GM19238 (cell line): ENCODE data around the gene NLGN1.
"Not testable (repeated sequence)": the region's sequence is repeated elsewhere in the genome, so short reads cannot be mapped to it uniquely, and the experiment has no call there.

Source experiments
- DNase-seq: peaks from one replicate; pipeline ENCODE4 v3.0.0; 2011; ENCODE audit warnings: low spot score; ENCODE audit not compliant: insufficient read length

The NLGN1 gene

GRCh38 chr3:173397161-173398110 is at the start of gene NLGN1:
NLGN1 (plus strand) TSS chr3:173397744.
- no peak for DNase-seq

DNA sequence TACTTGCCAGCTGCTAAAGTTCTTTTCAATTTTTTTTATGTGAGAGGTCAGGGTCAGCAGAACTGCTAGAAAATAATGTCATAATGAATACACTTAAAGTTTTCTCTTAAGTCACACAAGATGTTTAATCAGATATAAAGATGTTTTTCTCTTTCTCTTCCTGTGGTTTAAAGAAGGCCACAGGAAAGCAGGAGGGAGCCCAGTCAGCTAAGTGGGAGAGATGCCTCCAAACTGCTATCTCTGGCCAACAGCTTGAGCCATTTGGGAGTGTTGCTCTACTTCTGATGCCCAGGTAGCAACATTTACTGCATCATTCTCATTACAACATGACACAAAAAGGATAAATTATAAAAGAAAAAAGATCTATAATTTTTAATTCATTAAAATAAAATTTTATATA is 45.7 kb upstream of the NLGN1 start:
- no peak for DNase-seq

DNA sequence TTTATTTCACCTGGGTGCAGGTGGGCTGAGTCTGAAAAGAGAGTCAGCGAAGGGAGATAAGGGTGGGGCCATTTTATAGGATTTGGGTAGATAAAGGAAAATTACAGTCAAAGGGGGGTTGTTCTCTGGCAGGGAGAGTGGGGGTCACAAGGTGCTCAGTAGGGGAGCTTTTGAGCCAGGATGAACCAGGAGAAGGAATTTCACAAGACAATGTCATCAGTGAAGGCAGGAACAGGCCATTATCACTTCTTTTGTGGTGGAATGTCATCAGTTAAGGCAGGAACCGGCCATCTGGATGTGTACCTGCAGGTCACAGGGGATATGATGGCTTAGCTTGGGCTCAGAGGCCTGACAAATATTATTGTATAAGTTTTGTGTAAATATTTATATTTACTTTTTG is 44.4 kb upstream of the NLGN1 start:
- not testable (repeated sequence) for DNase-seq

DNA sequence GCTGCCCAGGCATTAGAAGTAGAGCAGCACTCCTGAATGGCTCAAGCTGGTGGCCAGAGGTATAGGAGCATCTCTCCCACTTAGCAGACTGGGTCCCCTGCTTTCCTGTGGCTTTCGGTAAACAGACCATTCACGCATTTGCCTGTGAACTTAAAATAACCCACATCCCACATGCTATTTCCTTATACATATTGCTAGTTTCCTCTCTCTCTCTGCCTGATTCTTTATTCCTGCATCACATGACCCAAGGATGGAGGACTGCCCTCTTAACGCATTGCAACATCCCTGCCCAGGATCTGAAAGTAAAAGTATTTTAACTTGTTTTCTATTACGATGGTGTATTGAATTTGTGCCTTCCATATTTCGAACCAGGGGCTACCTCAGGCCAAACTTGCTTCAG is 43.4 kb upstream of the NLGN1 start:
- DNase-seq: no peak

DNA sequence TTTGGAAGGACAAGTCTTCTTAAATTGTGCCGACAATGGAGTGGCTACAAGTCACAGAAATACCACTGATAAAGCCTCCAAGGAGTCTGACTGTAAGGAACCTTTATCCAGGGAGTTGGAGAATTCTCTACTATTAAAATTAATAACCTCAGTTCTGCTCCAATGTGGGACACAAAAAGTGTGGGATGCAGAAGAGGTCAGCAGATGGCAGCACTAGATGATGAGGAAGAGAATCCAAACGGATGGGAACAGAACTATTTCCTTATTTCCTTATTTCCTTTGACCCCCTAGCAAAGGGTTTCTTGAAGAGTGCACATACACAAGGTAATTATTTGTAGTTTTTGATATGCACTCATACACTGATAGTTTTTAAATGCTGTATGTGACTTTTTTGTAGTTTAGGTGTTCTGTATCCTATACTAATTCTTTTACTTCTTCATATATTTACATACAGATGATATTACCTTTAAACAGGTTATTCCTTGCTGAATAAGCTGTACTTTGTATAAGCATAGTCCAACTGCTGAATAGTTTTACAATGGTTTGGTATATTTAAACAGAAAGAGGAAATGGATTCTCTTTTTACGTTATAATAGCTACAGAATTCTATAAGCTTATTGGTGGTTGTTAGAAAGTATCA is 25.6 kb upstream of the NLGN1 start:
- no peak for DNase-seq

DNA sequence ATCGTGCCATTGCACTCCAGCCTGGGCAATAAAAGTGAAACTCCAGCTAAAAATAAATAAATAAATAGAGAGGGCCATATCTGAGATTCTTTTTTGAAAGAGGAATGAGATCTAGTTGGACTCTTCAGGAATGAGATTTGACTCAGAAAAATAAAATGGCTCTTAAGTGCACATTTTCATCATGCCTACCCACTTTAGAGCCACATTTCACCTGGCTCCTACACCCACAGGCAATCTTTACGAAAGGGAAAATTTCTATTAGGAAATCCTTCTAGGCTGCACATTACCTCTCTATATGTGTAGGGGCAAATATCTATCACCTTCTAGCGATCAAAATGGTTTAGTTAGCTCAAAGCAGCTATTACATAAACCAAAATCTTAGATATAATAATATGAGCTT is 16.9 kb upstream of the NLGN1 start:
- no peak for DNase-seq

GRCh38 chr3:173381936-173382335 is 15.6 kb upstream of the NLGN1 start:
- not testable (repeated sequence) for DNase-seq

DNA sequence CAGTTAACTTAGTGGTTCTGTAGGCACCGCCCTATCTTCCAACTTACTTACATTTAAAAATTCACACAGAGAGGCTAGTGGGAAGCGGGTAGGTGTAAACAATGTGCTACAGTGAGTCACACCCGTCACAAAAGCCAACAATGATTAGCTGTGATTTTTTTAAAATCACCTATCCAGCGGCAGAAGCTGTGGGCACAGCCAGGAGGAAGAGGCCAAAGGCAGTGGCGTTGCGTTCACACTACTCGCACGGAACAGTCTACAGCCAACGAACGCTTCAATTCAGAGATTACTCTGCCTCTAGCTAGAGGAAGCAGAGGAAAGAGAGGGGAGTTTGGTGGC is 2.5 kb upstream of the NLGN1 start:
- DNase-seq: no peak

GRCh38 chr3:173395412-173396181 is 1.9 kb upstream of the NLGN1 start:
- peak; percentile 37 for DNase-seq

DNA sequence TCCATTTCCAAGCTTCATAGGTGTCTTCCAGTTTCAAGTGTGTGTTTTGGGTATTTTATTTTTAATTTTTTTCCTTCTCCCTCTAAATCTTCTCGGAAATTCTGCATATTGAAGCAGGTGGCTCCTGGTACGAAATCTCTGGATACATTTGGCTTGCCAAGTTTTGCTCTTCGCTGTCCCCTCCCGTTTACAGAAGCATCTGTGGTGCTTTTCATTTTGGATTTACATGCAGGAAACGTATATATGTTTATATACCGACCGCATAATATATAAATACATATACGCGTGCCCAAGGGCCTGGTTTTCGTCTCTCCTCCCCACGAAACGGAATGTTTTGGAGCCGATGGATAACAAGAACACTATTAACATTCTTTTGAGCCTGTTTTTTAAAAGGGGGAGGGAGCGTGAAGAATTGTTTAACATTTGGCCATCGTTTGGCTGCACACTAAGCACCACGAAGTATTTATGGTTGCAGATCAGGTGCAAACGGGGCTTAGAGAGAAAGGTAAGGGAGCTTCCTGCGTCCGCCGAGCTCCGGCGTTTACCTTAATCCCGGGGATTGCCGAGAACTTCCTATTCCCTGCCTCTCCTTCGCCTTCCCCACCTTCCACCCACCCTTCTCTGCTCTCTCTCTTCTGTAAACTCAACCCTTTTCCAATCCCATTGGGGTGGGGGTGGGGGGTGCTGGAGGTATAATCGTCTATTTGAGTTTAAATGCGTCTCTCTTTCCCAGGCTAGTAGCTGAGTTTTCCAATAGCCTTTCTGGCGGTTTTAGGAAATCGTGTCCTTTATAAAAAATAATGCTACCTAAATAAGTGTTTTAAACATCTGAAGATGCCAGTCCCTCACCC is 1.1 kb upstream of the NLGN1 start:
- DNase-seq: no peak

GRCh38 chr3:173398111-173398479 is 551 bp downstream of the NLGN1 start:
- DNase-seq: no peak

- DNase-seq: no peak
Measured at GRCh38 chr3:173399044-173399443, 1.5 kb downstream of the NLGN1 start.

- no peak for DNase-seq
Measured at GRCh38 chr3:173401369-173401768, 3.8 kb downstream of the NLGN1 start.

DNA sequence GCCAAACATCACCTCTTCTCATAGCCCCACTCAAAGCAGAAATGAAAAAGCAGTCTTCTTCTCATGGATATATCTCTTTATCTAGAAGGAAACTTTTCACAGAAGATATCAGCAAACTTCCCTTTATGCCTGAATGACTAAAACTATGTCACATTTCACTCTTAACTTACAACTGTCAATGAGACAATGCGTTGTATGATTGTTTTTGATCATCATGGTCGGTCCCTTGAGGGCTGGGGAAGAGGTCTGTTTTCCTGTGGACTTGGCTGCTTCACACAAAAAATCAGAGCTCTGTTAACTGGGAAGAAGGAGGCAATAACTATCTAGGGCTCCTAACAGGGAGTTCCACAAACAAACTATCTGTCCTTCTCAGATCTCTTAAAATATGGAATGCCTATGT is 5.1 kb downstream of the NLGN1 start:
- DNase-seq: no peak

GRCh38 chr3:173403376-173403775 is 5.8 kb downstream of the NLGN1 start:
- DNase-seq: no peak

DNA sequence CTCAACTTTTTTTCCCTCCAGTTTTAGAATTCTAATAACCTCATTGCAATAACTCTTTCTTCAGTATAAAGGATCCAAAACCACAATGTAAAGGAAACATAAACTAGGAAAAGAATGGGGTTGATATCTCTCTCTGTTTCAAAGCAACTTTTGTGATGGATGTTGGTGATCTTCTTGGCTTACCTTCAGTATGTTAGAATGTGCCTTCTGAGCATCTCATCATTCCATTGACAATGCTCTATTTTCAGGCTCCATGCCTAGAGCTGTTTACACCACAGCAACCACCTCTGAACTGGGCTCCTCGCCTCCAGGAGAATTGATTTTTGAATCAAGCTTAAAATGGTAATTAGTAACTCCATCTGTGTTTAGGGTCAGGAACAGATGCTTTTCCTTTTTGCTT is 6.6 kb downstream of the NLGN1 start:
- no peak for DNase-seq

GRCh38 chr3:173410436-173410835 is 12.9 kb downstream of the NLGN1 start:
- no peak for DNase-seq

DNA sequence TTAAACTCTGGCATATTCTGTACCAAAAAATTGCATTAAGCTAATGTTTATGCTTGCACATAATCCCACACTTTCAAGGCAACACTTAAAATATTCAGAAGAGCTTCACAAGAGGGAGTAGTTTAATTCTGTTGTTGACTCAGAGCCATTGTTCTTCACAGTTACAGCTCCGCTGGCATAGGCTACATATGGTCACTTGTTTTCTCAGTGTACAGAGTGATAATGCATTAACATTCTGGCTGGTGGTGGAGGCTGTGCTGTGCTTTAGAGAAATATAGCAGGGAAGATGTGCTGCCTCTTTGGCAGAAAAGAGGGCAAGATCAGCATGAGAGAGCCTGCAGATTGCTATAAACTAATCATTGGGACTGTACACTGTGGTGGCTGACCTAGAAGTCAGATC is 13.3 kb downstream of the NLGN1 start:
- DNase-seq: no peak

DNA sequence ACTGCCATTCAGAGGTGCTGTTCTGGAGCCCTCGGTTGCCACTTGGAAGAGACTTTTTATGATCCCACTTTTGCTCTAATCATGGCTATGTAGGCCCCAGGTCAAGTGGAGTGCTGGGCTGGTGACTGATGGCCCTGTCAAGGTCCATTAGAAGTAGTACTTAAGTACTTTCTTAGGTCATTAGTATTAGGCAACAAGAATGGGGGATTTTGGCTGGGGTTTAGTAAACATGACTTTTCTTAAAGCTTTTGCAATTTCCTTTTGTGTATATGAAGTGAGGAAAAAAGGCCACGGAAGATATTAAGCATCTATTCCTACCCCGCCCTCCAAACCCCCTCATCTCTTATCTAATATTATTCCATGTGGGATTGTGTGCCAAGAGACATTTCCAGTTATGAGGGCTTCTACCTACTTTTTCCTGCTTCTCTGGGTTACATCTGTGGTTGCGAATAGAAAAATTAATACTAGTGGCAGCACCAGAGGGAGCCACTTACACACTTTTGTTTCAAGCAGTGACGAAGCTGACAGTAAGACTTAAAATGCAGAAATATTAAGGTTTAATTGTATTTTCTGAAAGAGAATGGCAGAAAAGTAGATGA is 13.9 kb downstream of the NLGN1 start:
- no peak for DNase-seq

DNA sequence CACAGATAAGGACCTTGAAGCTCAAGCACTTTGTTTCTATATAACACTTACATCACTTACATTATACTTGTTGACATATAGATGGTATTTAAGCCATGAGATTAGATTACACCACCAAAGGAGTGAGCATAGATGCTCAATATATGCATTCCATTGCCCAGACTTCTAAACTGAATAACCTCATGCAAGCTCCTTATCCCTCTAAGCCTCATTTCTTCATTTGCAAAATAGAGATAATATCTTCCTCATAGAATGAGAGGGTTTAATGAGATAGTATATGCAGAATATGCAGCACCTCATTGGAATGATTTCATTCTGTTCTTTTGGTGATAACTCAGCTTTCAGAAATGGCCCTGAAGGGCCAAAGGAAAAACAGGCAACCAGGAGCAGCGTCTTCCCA is 18.5 kb downstream of the NLGN1 start:
- no peak for DNase-seq

DNA sequence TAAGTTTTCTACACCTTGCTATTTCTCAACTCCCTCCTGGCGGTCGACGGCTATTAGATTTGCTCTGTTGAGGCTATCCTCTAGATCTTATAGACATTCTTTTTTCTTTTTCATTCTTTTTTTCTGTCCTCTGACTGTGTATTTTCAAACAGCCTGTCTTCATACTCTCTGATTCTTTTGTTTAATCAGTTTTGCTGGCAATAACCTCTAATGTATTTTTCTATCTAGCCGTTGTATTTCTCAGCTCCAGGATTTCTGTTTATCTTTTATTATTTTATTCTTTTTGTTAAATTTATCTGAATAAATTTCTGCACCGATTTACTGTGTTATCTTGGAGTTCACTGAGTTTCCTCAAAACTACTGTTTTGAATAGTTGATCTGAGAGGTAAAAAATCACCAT is 31.5 kb downstream of the NLGN1 start:
- DNase-seq: no peak
